OCI-LY7 (cell line): ENCODE measurements around the gene NGF. TPM values are rescaled to one million over a fixed set of nuclear protein-coding genes. Genes with fewer than 3 reads are reported as not detected.

Experiments used
- BruUV-seq: library from RNA; stranded (reverse); fragments of 400-500 nt; replicated peaks from 2 replicates; lab custom pipeline; 2021; lab: Mats Ljungman, UMichigan
- CTCF ChIA-PET: fragments of 300-600 bp; sonication (Branson Sonifier 250); formaldehyde crosslinking; loops from one replicate; lab custom pipeline; 2022; ENCODE audit warnings: antibody characterized with exemption; ENCODE audit not compliant: unreplicated experiment; lab: Charles Lee
- POLR2A ChIA-PET: fragments of 300-600 bp; sonication (Branson Sonifier 250); formaldehyde crosslinking; loops from one replicate; lab custom pipeline; 2022; ENCODE audit warnings: antibody characterized with exemption; lab: Charles Lee
- DNase-seq: peaks from one replicate; pipeline ENCODE4 v3.0.0-alpha.2; 2015; ENCODE audit warnings: low spot score
- H2AFZ ChIP-seq: fragments of 200-600 bp; sonication (generic), shearing (Covaris generic); 2 replicates; pipeline ENCODE4 v1.6.1; 2014; ENCODE audit warnings: mild to moderate bottlenecking, antibody characterized with exemption, low read length, moderate library complexity
- H3K27ac ChIP-seq: fragments of 200-600 bp; sonication (generic); 2 replicates; pipeline ENCODE4 v1.5.1; 2014; ENCODE audit warnings: mixed run types, low read depth, mild to moderate bottlenecking, moderate library complexity, low read length, inconsistent platforms; ENCODE audit not compliant: poor library complexity, severe bottlenecking
- H3K36me3 ChIP-seq: fragments of 200-600 bp; sonication (generic); 2 replicates; pipeline ENCODE4 v1.6.1; 2014; ENCODE audit warnings: mild to moderate bottlenecking, antibody characterized with exemption, low read length, moderate library complexity, mixed read lengths; ENCODE audit not compliant: insufficient read depth
- H3K4me1 ChIP-seq: fragments of 200-600 bp; sonication (generic); 2 replicates; pipeline ENCODE4 v1.5.1; 2014; ENCODE audit warnings: mild to moderate bottlenecking, low read length; ENCODE audit not compliant: insufficient read depth, poor library complexity, severe bottlenecking
- H3K4me2 ChIP-seq: fragments of 200-600 bp; sonication (generic); 2 replicates; pipeline ENCODE4 v1.6.1; 2014; ENCODE audit warnings: mild to moderate bottlenecking, low read length
- H3K4me3 ChIP-seq: fragments of 200-600 bp; sonication (generic); 2 replicates; pipeline ENCODE4 v1.5.1; 2014; ENCODE audit warnings: mild to moderate bottlenecking, low read depth, low read length; ENCODE audit not compliant: poor library complexity, severe bottlenecking
- H3K79me2 ChIP-seq: fragments of 200-600 bp; sonication (generic); 2 replicates; pipeline ENCODE4 v1.6.1; 2016; ENCODE audit warnings: low read depth, mild to moderate bottlenecking, low read length, moderate library complexity, mixed read lengths; ENCODE audit not compliant: insufficient read depth
- H3K9me2 ChIP-seq: fragments of 200-600 bp; sonication (generic); 2 replicates; pipeline ENCODE4 v1.6.1; 2016; ENCODE audit warnings: mild to moderate bottlenecking, low read length, mixed read lengths; ENCODE audit not compliant: insufficient read depth
- H3K9me3 ChIP-seq: fragments of 200-600 bp; sonication (generic); 2 replicates; pipeline ENCODE4 v1.6.1; 2014; ENCODE audit warnings: mild to moderate bottlenecking, mixed run types, low read length, mixed read lengths
- H4K20me1 ChIP-seq: fragments of 200-600 bp; sonication (generic); 2 replicates; pipeline ENCODE4 v1.6.1; 2014; ENCODE audit warnings: mild to moderate bottlenecking, antibody characterized with exemption, low read length, moderate library complexity, mixed read lengths; ENCODE audit not compliant: insufficient read depth
- CTCF ChIP-seq: fragments of 200-600 bp; sonication (generic); conservative IDR thresholded peaks from 2 replicates; pipeline ENCODE4 v1.5.1; 2014; ENCODE audit warnings: mild to moderate bottlenecking, antibody characterized with exemption, low read length, moderate library complexity, mixed read lengths
- EZH2phosphoT487 ChIP-seq: fragments of 200-600 bp; sonication (generic); IDR thresholded peaks from 2 replicates; pipeline ENCODE4 v1.6.1; 2018; ENCODE audit warnings: low read depth, borderline replicate concordance, mild to moderate bottlenecking, mixed run types, antibody characterized with exemption, low read length, moderate library complexity, mixed read lengths
- intact Hi-C: fragments of 100-400 bp; cut with micrococcal nuclease; formaldehyde crosslinking; loops from one replicate; pipeline ENCODE4 v1.10.0; 2022; ENCODE audit not compliant: unreplicated experiment
- total RNA-seq, 2 experiments: library from RNA; depleted of rRNA in 1 of 2; stranded (reverse); fragments of >200 nt in 1 of 2; shearing (Covaris generic) in 1 of 2; gene quantifications; 2 replicates each; pipeline ENCODE4 v1.2.3, GENCODE V29; 2014 to 2022

NGF gene
- total RNA-seq, 2 experiments from 2014 or later = not detected

- H3K27ac ChIP-seq = no peak overlapping the region
- BruUV-seq = no TSS peak
- intact Hi-C loops = no loop called here
- H3K36me3 ChIP-seq = no peaks in the 10 kb centered on the region
- no peak for DNase-seq
- no peak overlapping the region for H3K4me2 ChIP-seq
- ChIA-PET CTCF (no interaction called here), POLR2A (interaction anchor here (0.6 kb wide), 1 partner anchor 244 kb away, joined by 4 read pairs; no protein-coding TSS in a partner anchor)
- H2AFZ ChIP-seq = no peak overlapping the region
- no peaks in the 10 kb centered on the region for H3K79me2 ChIP-seq
- no peaks in the 10 kb centered on the region for H4K20me1 ChIP-seq
- no peaks in the 10 kb centered on the region for H3K9me2 ChIP-seq
- H3K4me3 ChIP-seq = no peak overlapping the region
- no peaks in the 10 kb centered on the region for H3K9me3 ChIP-seq
- H3K4me1 ChIP-seq = peaks cover 3% of the 10 kb centered on the region
- TF ChIP-seq EZH2phosphoT487 (no peak), CTCF (no peak)
Observed at GRCh38 chr1:115291741-115292140, 46.3 kb downstream of the NGF start.

- Histone ChIP-seq H4K20me1 (no peaks in the 10 kb centered on the region), H3K27ac (no peak overlapping the region), H3K9me3 (no peaks in the 10 kb centered on the region), H3K4me2 (no peak overlapping the region), H3K36me3 (no peaks in the 10 kb centered on the region), H3K4me3 (no peak overlapping the region), H3K4me1 (peaks cover 7% of the 10 kb centered on the region), H3K9me2 (no peaks in the 10 kb centered on the region), H3K79me2 (no peaks in the 10 kb centered on the region), H2AFZ (no peak overlapping the region)
- ChIA-PET POLR2A (no interaction called here), CTCF (no interaction called here)
- no peak for TF ChIP-seq CTCF
- TF ChIP-seq EZH2phosphoT487 = no peak
- DNase-seq = no peak
- intact Hi-C loops = no loop called here
- no TSS peak for BruUV-seq
Observed at GRCh38 chr1:115289940-115290339, 48.1 kb downstream of the NGF start.

GRCh38 chr1:115288591-115289198 lies 49.4 kb downstream of the NGF start:
- Histone ChIP-seq H3K36me3 (no peaks in the 10 kb centered on the region), H3K27ac (no peak overlapping the region), H3K4me2 (no peak overlapping the region), H3K4me3 (no peak overlapping the region), H3K79me2 (no peaks in the 10 kb centered on the region), H3K9me3 (no peaks in the 10 kb centered on the region), H4K20me1 (no peaks in the 10 kb centered on the region), H3K4me1 (peaks cover 15% of the 10 kb centered on the region), H3K9me2 (no peaks in the 10 kb centered on the region), H2AFZ (no peak overlapping the region)
- TF ChIP-seq CTCF = no peak
- no peak for TF ChIP-seq EZH2phosphoT487
- BruUV-seq = no TSS peak
- intact Hi-C loops = no loop called here
- DNase-seq = no peak
- CTCF ChIA-PET = no interaction called here
- POLR2A ChIA-PET = no interaction called here
